Activated naive CD4-positive, alpha-beta T cell treated with anti-CD3 and anti-CD28 coated beads, Interleukin-2, amount 50 U/mL, for 16 hours (primary cell): ENCODE measurements around the gene CMTM7.
"Not testable (repeated sequence)": the region's sequence is repeated elsewhere in the genome, so short reads cannot be mapped to it uniquely, and the experiment has no call there.

Source experiments
- DNase-seq: peaks from one replicate; pipeline ENCODE4 v3.0.0-alpha.2; 2020

The CMTM7 gene

GRCh38 chr3:32438596-32439344 is 47.1 kb downstream of the CMTM7 start:
- no peak for DNase-seq

- DNase-seq = not testable (repeated sequence)
These were observed 47.8 kb downstream of the CMTM7 start for GRCh38 chr3:32439421-32439820.

GRCh38 chr3:32440611-32441350 is 49.1 kb downstream of the CMTM7 start:
- DNase-seq = no peak

- no peak for DNase-seq
These were observed 51.1 kb downstream of the CMTM7 start for GRCh38 chr3:32442766-32443165.

- DNase-seq = no peak
These were observed 51.8 kb downstream of the CMTM7 start for GRCh38 chr3:32443478-32443877.

GRCh38 chr3:32447865-32448400 is 56.3 kb downstream of the CMTM7 start:
- DNase-seq = no peak

- DNase-seq = no peak
These were observed 57.2 kb downstream of the CMTM7 start for GRCh38 chr3:32448686-32449474.

GRCh38 chr3:32449691-32450090 is 58.0 kb downstream of the CMTM7 start:
- no peak for DNase-seq

GRCh38 chr3:32450426-32450825 is 58.8 kb downstream of the CMTM7 start:
- no peak for DNase-seq

- DNase-seq = no peak
These were observed 59.5 kb downstream of the CMTM7 start for GRCh38 chr3:32450992-32451659.

GRCh38 chr3:32452009-32452408 is 60.4 kb downstream of the CMTM7 start:
- DNase-seq = no peak

GRCh38 chr3:32453346-32453745 is 61.7 kb downstream of the CMTM7 start:
- no peak for DNase-seq

- no peak for DNase-seq
These were observed 62.5 kb downstream of the CMTM7 start for GRCh38 chr3:32454111-32454510.

- no peak for DNase-seq
These were observed 63.3 kb downstream of the CMTM7 start for GRCh38 chr3:32454731-32455608.

- DNase-seq = no peak
These were observed 64.2 kb downstream of the CMTM7 start for GRCh38 chr3:32455609-32456428.

GRCh38 chr3:32456429-32457130 is 64.9 kb downstream of the CMTM7 start:
- DNase-seq = no peak

GRCh38 chr3:32457971-32458471 is 66.4 kb downstream of the CMTM7 start:
- DNase-seq = peak; percentile 43

- DNase-seq = no peak
These were observed 67.8 kb downstream of the CMTM7 start for GRCh38 chr3:32459450-32459849.

- DNase-seq = peak; percentile 55
These were observed 68.5 kb downstream of the CMTM7 start for GRCh38 chr3:32460031-32460749.
